Esophagus squamous epithelium (tissue), 4 donors: Measurements from ENCODE around the gene PEX26.

Source experiments
- POLR2A ChIP-seq, 4 donors: fragments of 450-650 bp; IDR thresholded peaks; one replicate each; pipeline ENCODE4 v1.6.1; 2017; ENCODE audit warnings: antibody characterized with exemption in 4 of 4, mild to moderate bottlenecking in 4 of 4, moderate library complexity in 3 of 4
- TF ChIP-seq, protein P1 (sequence below), 6 experiments: fragments of 450-650 bp in 4 of 6; fragments of 200-600 bp in 2 of 6; sonication (generic) in 2 of 6; IDR thresholded peaks; one replicate each; pipeline ENCODE4 v1.5.1; 2016 to 2019; ENCODE audit warnings: antibody characterized with exemption in 6 of 6, mild to moderate bottlenecking in 4 of 6, moderate library complexity in 4 of 6

DNA sequence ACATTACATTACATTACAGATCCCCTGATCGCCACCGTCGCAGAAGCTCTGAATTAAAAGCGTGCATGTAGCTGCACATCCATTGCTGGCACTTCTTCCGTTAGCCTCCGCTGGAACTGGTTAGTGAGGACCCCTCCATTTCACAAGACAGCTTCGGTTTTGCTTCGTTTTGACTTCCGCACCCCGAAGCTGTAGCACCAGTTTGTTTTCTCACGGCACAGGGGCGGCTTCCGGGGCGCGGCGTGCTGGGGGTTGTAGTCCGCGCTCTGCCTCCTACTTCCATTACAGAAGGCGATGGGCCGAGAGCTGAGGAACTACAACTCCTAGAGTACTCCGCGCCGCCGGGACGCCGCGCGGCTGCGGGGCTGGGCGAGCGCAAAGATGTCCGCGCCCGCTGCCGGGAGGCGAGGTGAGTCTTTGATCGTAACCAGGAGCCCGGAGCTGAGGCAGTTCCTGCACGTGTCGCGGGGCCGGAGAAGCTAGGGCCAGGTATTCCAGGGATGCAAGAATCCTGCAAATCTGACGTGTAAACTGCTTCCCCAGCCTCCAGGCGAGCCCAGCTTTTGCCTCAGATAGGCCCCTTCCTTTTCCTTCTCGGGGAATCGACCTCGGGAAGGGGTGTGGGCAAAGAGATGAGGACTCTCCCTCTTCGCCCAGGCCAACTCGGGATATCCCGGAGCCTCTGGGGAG lies at the start of gene PEX26:
- TF ChIP-seq, protein P1, sequence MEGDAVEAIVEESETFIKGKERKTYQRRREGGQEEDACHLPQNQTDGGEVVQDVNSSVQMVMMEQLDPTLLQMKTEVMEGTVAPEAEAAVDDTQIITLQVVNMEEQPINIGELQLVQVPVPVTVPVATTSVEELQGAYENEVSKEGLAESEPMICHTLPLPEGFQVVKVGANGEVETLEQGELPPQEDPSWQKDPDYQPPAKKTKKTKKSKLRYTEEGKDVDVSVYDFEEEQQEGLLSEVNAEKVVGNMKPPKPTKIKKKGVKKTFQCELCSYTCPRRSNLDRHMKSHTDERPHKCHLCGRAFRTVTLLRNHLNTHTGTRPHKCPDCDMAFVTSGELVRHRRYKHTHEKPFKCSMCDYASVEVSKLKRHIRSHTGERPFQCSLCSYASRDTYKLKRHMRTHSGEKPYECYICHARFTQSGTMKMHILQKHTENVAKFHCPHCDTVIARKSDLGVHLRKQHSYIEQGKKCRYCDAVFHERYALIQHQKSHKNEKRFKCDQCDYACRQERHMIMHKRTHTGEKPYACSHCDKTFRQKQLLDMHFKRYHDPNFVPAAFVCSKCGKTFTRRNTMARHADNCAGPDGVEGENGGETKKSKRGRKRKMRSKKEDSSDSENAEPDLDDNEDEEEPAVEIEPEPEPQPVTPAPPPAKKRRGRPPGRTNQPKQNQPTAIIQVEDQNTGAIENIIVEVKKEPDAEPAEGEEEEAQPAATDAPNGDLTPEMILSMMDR (IDR thresholded peaks at IDR 0.05): peak in 2 of 6 experiments; percentile 4 to 15
- peak in 3 of 4 donors; percentile 16 to 50 (median 48) for TF ChIP-seq POLR2A (IDR thresholded peaks at IDR 0.05)
